Measurements from ENCODE around the gene CACNB2. TPM values are rescaled to one million over a fixed set of nuclear protein-coding genes. Genes with fewer than 3 reads are reported as not detected.

Gene CACNB2
- total and polyA plus RNA-seq, 10 of the 15 experiments (the other 5 are each of a cell fraction or from before 2014, with no cell fraction given), result 0.62 to 8.1 (median 1.2) TPM

GRCh38 chr10:18364987-18365775, 225.0 kb downstream of the CACNB2 start:
- H3K9ac ChIP-seq (ENCODE audit: control insufficient read depth, insufficient read depth, low read length), result no peak overlapping the region
- ChIA-PET SMC1A (ENCODE audit: uncharacterized antibody, unreplicated experiment) (interaction anchor here (1.4 kb wide), 1 partner anchor 57 kb away, joined by 4 read pairs; no protein-coding TSS in a partner anchor), RAD21 (ENCODE audit: unreplicated experiment) (no interaction called here), POLR2A (interaction anchor here (0.6 kb wide), 1 partner anchor 113 kb away, joined by 3 read pairs; no protein-coding TSS in a partner anchor), CTCF (no interaction called here)
- no peaks in the 10 kb centered on the region for H4K20me1 ChIP-seq (ENCODE audit: control insufficient read depth, insufficient read depth)
- no peaks in the 10 kb centered on the region for H3K9me3 ChIP-seq (replicated peaks; ENCODE audit: control insufficient read depth, insufficient read depth, low read length)
- no peak overlapping the region for H2AFZ ChIP-seq (ENCODE audit: control insufficient read depth, low read depth, low read length)
- H3K27ac ChIP-seq (ENCODE audit: control insufficient read depth, insufficient read depth), result no peak overlapping the region
- no peaks in the 10 kb centered on the region for H3K27me3 ChIP-seq (replicated peaks in 1 of 2; ENCODE audit: control insufficient read depth in 2 of 2, insufficient read depth in 2 of 2, low read length in 1 of 2)
- in situ Hi-C loops (cut with MboI), result no loop called here
- no peak overlapping the region for H3K4me3 ChIP-seq
- DNase-seq (ENCODE audit: low read depth, low spot score) (peak; percentile 17), FAIRE-seq (no peak), ATAC-seq (peak; percentile 75)
- TF ChIP-seq TAF1 (IDR thresholded peaks at IDR 0.05; ENCODE audit: borderline replicate concordance, low read depth, low read length) (no peak), ZNF687 (IDR thresholded peaks at IDR 0.05) (peak; percentile 64)
- H3K4me2 ChIP-seq (ENCODE audit: control insufficient read depth, insufficient read depth), result no peak overlapping the region
- H3K79me2 ChIP-seq (ENCODE audit: control insufficient read depth, insufficient read depth, low read length), result no peaks in the 10 kb centered on the region
- WGBS (ENCODE audit: insufficient coverage, insufficient replicate concordance, low lambda C conversion rate, missing lambda C conversion rate), result 29% methylated on average over 4 of the region's 4 CpGs
- no peaks in the 10 kb centered on the region for H3K36me3 ChIP-seq (ENCODE audit: control insufficient read depth in 2 of 2, insufficient read depth in 2 of 2, low read length in 1 of 2)
- H3K4me1 ChIP-seq (ENCODE audit: control insufficient read depth, insufficient read depth, low read length), result no peaks in the 10 kb centered on the region
- no TSS peak for BruUV-seq (replicated peaks)
- intact Hi-C loops (cut with micrococcal nuclease; ENCODE audit: unreplicated experiment), result no loop called here

All from GM12878 (cell line).